ENCODE measurements around the gene MYCBPAP.

MYCBPAP gene

GRCh38 chr17:50547035-50547735, 38.9 kb downstream of the MYCBPAP start, which contains the start of gene SPATA20:
TSS of gene SPATA20 (plus strand) at chr17:50547174. CDS start at chr17:50547209, 35 bp downstream.
- DNase-seq (ENCODE audit: low read depth), result peak; percentile 66
- peak; percentile 97 for TF ChIP-seq CTCF (IDR thresholded peaks at IDR 0.05; ENCODE audit: control insufficient read depth, insufficient read depth, low read depth, low read length, missing control alignments)
- peak within 1 kb of the TSS; percentile 62 for H3K4me3 ChIP-seq (ENCODE audit: control insufficient read depth, low read depth, low read length)

GRCh38 chr17:50547736-50548083, 39.5 kb downstream of the MYCBPAP start:
- no peak for TF ChIP-seq CTCF (IDR thresholded peaks at IDR 0.05; ENCODE audit: control insufficient read depth, insufficient read depth, low read depth, low read length, missing control alignments)
- DNase-seq (ENCODE audit: low read depth), result no peak
- H3K4me3 ChIP-seq (ENCODE audit: control insufficient read depth, low read depth, low read length), result peak overlapping the region; percentile 62

- H3K4me3 ChIP-seq (ENCODE audit: control insufficient read depth, low read depth, low read length), result no peak overlapping the region
- DNase-seq (ENCODE audit: low read depth), result no peak
- no peak for TF ChIP-seq CTCF (IDR thresholded peaks at IDR 0.05; ENCODE audit: control insufficient read depth, insufficient read depth, low read depth, low read length, missing control alignments)
Measured at GRCh38 chr17:50548831-50549230, 40.6 kb downstream of the MYCBPAP start.

GRCh38 chr17:50549256-50549941, 41.2 kb downstream of the MYCBPAP start:
- TF ChIP-seq CTCF (IDR thresholded peaks at IDR 0.05; ENCODE audit: control insufficient read depth, insufficient read depth, low read depth, low read length, missing control alignments), result no peak
- no peak for DNase-seq (ENCODE audit: low read depth)
- no peak overlapping the region for H3K4me3 ChIP-seq (ENCODE audit: control insufficient read depth, low read depth, low read length)

- no peak for TF ChIP-seq CTCF (IDR thresholded peaks at IDR 0.05; ENCODE audit: control insufficient read depth, insufficient read depth, low read depth, low read length, missing control alignments)
- no peak overlapping the region for H3K4me3 ChIP-seq (ENCODE audit: control insufficient read depth, low read depth, low read length)
- no peak for DNase-seq (ENCODE audit: low read depth)
Measured at GRCh38 chr17:50549969-50550368, 41.7 kb downstream of the MYCBPAP start.

GRCh38 chr17:50550661-50551432, 42.6 kb downstream of the MYCBPAP start:
- DNase-seq (ENCODE audit: low read depth), result peak; percentile 56
- peak; percentile 94 for TF ChIP-seq CTCF (IDR thresholded peaks at IDR 0.05; ENCODE audit: control insufficient read depth, insufficient read depth, low read depth, low read length, missing control alignments)
- no peak overlapping the region for H3K4me3 ChIP-seq (ENCODE audit: control insufficient read depth, low read depth, low read length)

Measured in AG09309 (cell line).